Measurements from ENCODE around the gene ANKRD40CL. TPM values are rescaled to one million over a fixed set of nuclear protein-coding genes. Genes with fewer than 3 reads are reported as not detected.

Gene ANKRD40CL
- total RNA-seq, 1 experiment from 2014 or later, result not detected

- TF ChIP-seq E2F5 (CRISPR knock-in tag; IDR thresholded peaks at IDR 0.05) (no peak), NFATC4 (CRISPR knock-in tag; IDR thresholded peaks at IDR 0.05) (no peak), ZNF317 (CRISPR knock-in tag; IDR thresholded peaks at IDR 0.05; ENCODE audit: borderline replicate concordance, low read depth) (no peak), ZNF281 (CRISPR knock-in tag; IDR thresholded peaks at IDR 0.05) (no peak), FOXJ3 (CRISPR knock-in tag; IDR thresholded peaks at IDR 0.05; ENCODE audit: borderline replicate concordance) (no peak), TCF7 (CRISPR knock-in tag; IDR thresholded peaks at IDR 0.05; ENCODE audit: low read depth) (no peak)
Measured at GRCh38 chr17:50712641-50713040, 54.7 kb downstream of the ANKRD40CL start (continued).

Small RNA genes lying within 50 kb of the gene (microRNA-seq; reads per million reads assigned to microRNA genes)
- gene MIR8059 (ENCODE audit: borderline number of aligned reads), result not detected

Other genes starting within 250 kb of the ANKRD40CL start
- 6.9 to 8.8 TPM (median 8.1 TPM) in 3 replicates for gene EPN3, start 234.8 kb downstream of the ANKRD40CL start, total RNA-seq (2021)
- gene SPATA20, start 220.3 kb downstream of the ANKRD40CL start, total RNA-seq (2021), result 24.6 to 30.6 TPM (median 26.3 TPM) in 3 replicates
- 5.4 to 6.7 TPM (median 6.2 TPM) in 3 replicates for gene CACNA1G, start 206.8 kb downstream of the ANKRD40CL start, total RNA-seq (2021)
- gene ABCC3, start 132.6 kb downstream of the ANKRD40CL start, total RNA-seq (2021), result 0.92 to 2.6 TPM (median 0.99 TPM) in 3 replicates
- gene ANKRD40, start 59.6 kb downstream of the ANKRD40CL start, total RNA-seq (2021), result 43.3 to 45.3 TPM (median 45.3 TPM) in 3 replicates
- gene LUC7L3, start 47.9 kb downstream of the ANKRD40CL start, total RNA-seq (2021), result 182 to 190 TPM (median 186 TPM) in 3 replicates
- gene WFIKKN2, start 68.1 kb upstream of the ANKRD40CL start, total RNA-seq (2021), result 0.07 to 0.11 TPM (median 0.09 TPM) in 3 replicates
- gene TOB1, start 98.8 kb upstream of the ANKRD40CL start, total RNA-seq (2021), result 33.5 to 37.9 TPM (median 36.0 TPM) in 3 replicates